ELR (cell line): ENCODE results near the gene SCCPDH.
A peak's percentile ranks its signal among the peaks of the same experiment; 100 is the strongest.
"Not testable (repeated sequence)": the region's sequence is repeated elsewhere in the genome, so short reads cannot be mapped to it uniquely, and the experiment has no call there.

Experiments
- DNase-seq: peaks from one replicate; pipeline ENCODE4 v3.0.0-alpha.2; 2015; ENCODE audit warnings: low read depth

SCCPDH gene

GRCh38 chr1:246724016-246724730, at the start of gene SCCPDH:
TSS of gene SCCPDH (plus strand) at chr1:246724409. CDS start at chr1:246724423, 14 bp downstream.
- peak; percentile 78 for DNase-seq

GRCh38 chr1:246677842-246678241, 46.4 kb upstream of the SCCPDH start:
- no peak for DNase-seq

- DNase-seq: no peak
These were observed 45.1 kb upstream of the SCCPDH start for GRCh38 chr1:246678816-246679793.

GRCh38 chr1:246679794-246680177, 44.4 kb upstream of the SCCPDH start:
- no peak for DNase-seq

GRCh38 chr1:246680190-246680589, 44.0 kb upstream of the SCCPDH start:
- peak; percentile 24 for DNase-seq

GRCh38 chr1:246680696-246681130, 43.5 kb upstream of the SCCPDH start:
- no peak for DNase-seq

GRCh38 chr1:246681900-246682895, 42.0 kb upstream of the SCCPDH start:
- no peak for DNase-seq

GRCh38 chr1:246683521-246683920, 40.7 kb upstream of the SCCPDH start:
- DNase-seq: no peak

GRCh38 chr1:246687002-246687401, 37.2 kb upstream of the SCCPDH start:
- DNase-seq: no peak

GRCh38 chr1:246689409-246690008, 34.7 kb upstream of the SCCPDH start:
- peak; percentile 92 for DNase-seq

- no peak for DNase-seq
These were observed 34.1 kb upstream of the SCCPDH start for GRCh38 chr1:246690100-246690499.

GRCh38 chr1:246691622-246692495, 32.4 kb upstream of the SCCPDH start:
- no peak for DNase-seq

- not testable (repeated sequence) for DNase-seq
These were observed 29.9 kb upstream of the SCCPDH start for GRCh38 chr1:246694213-246694895.

- DNase-seq: peak; percentile 57
These were observed 29.1 kb upstream of the SCCPDH start for GRCh38 chr1:246695136-246695535.

- no peak for DNase-seq
These were observed 28.5 kb upstream of the SCCPDH start for GRCh38 chr1:246695666-246696065.

- no peak for DNase-seq
These were observed 25.6 kb upstream of the SCCPDH start for GRCh38 chr1:246698466-246699094.

GRCh38 chr1:246699095-246699735, 25.0 kb upstream of the SCCPDH start:
- peak; percentile 97 for DNase-seq

- DNase-seq: no peak
These were observed 20.6 kb upstream of the SCCPDH start for GRCh38 chr1:246703581-246703980.

GRCh38 chr1:246705368-246705767, 18.8 kb upstream of the SCCPDH start:
- peak; percentile 96 for DNase-seq
